ENCODE results near the gene NPR1. TPM values are rescaled to one million over a fixed set of nuclear protein-coding genes. Genes with fewer than 3 reads are reported as not detected.

The NPR1 gene
- total RNA-seq, 8 experiments from 2014 or later: 0.27 to 0.85 (median 0.64) TPM; not detected in 1

- H3K27ac ChIP-seq: no peak overlapping the region
- in situ Hi-C loops (cut with MboI; ENCODE audit: low pct_unique_long_range_greater_than_20kb in 2 of 9, low sequenced_read_pairs in 9 of 9, unreplicated experiment in 9 of 9): loop anchor here in 2 of 9 experiments (25.0 kb wide), 1 partner anchor 302 kb away; the partner anchor contains the start of genes JTB (in 2 of the 2), RAB13 (in 2 of the 2) and RPS27 (in 2 of the 2)
- H3K4me1 ChIP-seq (replicated peaks in 1 of 2): no peaks in the 10 kb centered on the region
- 0 to 100% (median 60%) methylated on average over 1 to 7 of the region's 11 CpGs; no CpG with 5 or more reads in 4 of the 10 experiments for WGBS, 10 experiments
- ATAC-seq (replicated peaks in 6 of 8): no peak
- H3K4me3 ChIP-seq: no peak overlapping the region
These were observed 7.3 kb downstream of the NPR1 start for GRCh38 chr1:153685544-153686340.

GRCh38 chr1:153687346-153688125 is 9.0 kb downstream of the NPR1 start:
- ATAC-seq (replicated peaks in 6 of 8): no peak
- in situ Hi-C loops (cut with MboI; ENCODE audit: low pct_unique_long_range_greater_than_20kb in 2 of 9, low sequenced_read_pairs in 9 of 9, unreplicated experiment in 9 of 9): loop anchor here in 2 of 9 experiments (25.0 kb wide), 1 partner anchor 300 kb away; the partner anchor contains the start of genes JTB (in 2 of the 2), RAB13 (in 2 of the 2) and RPS27 (in 2 of the 2)

DNA sequence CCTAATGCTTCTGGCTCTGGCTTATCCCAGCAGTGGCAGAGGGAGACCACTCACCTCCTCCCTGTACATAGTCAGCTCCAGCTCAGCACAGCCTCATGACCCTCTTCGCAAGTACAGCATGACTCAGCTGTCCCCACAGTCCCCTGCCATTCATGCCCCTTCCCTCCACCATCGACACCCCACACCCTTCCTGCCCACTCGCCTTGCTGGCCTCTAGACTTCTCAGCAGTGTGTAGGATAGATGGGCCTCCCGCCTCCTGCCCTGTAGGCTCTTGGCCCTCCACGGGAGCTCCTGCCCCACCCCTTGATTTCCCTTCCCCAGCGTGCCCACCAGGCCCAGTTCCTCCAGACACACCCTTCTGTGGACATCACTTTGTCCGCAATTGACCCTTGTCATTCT is 9.8 kb downstream of the NPR1 start:
- Histone ChIP-seq H3K4me1 (replicated peaks in 1 of 2) (peaks cover 0 to 8% of the 10 kb centered on the region in 2 donors), H3K4me3 (no peak overlapping the region), H3K27ac (no peak overlapping the region)
- 60 to 87% (median 83%) methylated on average over 1 to 6 of the region's 7 CpGs; no CpG with 5 or more reads in 5 of the 10 experiments for WGBS, 10 experiments
- peak in 3 of 8 experiments; percentile 16 to 34 (median 24) for ATAC-seq (replicated peaks in 6 of 8)
- in situ Hi-C loops (cut with MboI; ENCODE audit: low pct_unique_long_range_greater_than_20kb in 2 of 9, low sequenced_read_pairs in 9 of 9, unreplicated experiment in 9 of 9): loop anchor here in 2 of 9 experiments (25.0 kb wide), 1 partner anchor 299 kb away; the partner anchor contains the start of genes JTB (in 2 of the 2), RAB13 (in 2 of the 2) and RPS27 (in 2 of the 2)

More at GRCh38 chr1:153687346-153688125, 9.0 kb downstream of the NPR1 start:
- Histone ChIP-seq H3K4me3 (no peak overlapping the region), H3K27ac (no peak overlapping the region), H3K4me1 (replicated peaks in 1 of 2) (peaks cover 0 to 8% of the 10 kb centered on the region in 2 donors)
- WGBS, 10 experiments: 20 to 100% (median 95%) methylated on average over 1 to 9 of the region's 16 CpGs; no CpG with 5 or more reads in 5 of the 10 experiments

DNA sequence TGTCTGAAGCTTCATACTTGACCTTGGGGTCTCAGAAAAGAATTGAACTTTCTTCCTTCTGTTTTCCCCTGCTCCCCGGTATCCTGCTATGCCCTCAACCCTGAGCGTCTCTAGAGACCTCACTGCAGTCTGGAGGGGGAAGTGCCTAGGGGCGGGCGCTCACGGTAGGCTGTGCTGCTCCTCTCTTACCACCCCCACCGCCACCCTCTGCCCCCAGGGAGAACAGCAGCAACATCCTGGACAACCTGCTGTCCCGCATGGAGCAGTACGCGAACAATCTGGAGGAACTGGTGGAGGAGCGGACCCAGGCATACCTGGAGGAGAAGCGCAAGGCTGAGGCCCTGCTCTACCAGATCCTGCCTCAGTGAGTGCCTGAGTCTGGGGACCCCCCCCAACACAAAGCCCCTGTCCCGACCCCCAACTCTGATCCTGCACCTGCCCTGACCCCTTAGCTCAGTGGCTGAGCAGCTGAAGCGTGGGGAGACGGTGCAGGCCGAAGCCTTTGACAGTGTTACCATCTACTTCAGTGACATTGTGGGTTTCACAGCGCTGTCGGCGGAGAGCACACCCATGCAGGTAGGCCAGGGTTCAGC is 10.3 kb downstream of the NPR1 start:
- ATAC-seq (replicated peaks in 6 of 8): peak in 1 of 8 experiments; percentile 10
- Histone ChIP-seq H3K27ac (no peak overlapping the region), H3K4me3 (no peak overlapping the region), H3K4me1 (replicated peaks in 1 of 2) (peaks cover 0 to 8% of the 10 kb centered on the region in 2 donors)
- WGBS, 10 experiments: 71 to 100% (median 94%) methylated on average over 3 to 9 of the region's 18 CpGs; no CpG with 5 or more reads in 5 of the 10 experiments
- in situ Hi-C loops (cut with MboI; ENCODE audit: low pct_unique_long_range_greater_than_20kb in 2 of 9, low sequenced_read_pairs in 9 of 9, unreplicated experiment in 9 of 9): loop anchor here in 2 of 9 experiments (25.0 kb wide), 1 partner anchor 298 kb away; the partner anchor contains the start of genes JTB (in 2 of the 2), RAB13 (in 2 of the 2) and RPS27 (in 2 of the 2)

GRCh38 chr1:153693466-153693865 is 15.0 kb downstream of the NPR1 start:
- Histone ChIP-seq H3K27ac (no peak overlapping the region), H3K4me3 (no peak overlapping the region), H3K4me1 (replicated peaks in 1 of 2) (peaks cover 20 to 26% of the 10 kb centered on the region in 2 donors)
- no peak for ATAC-seq (replicated peaks in 6 of 8)
- WGBS, 10 experiments: 92 to 100% (median 100%) methylated on average over 1 to 4 of the region's 4 CpGs; no CpG with 5 or more reads in 7 of the 10 experiments
- in situ Hi-C loops (cut with MboI; ENCODE audit: low pct_unique_long_range_greater_than_20kb in 2 of 9, low sequenced_read_pairs in 9 of 9, unreplicated experiment in 9 of 9): loop anchor here in 2 of 9 experiments (25.0 kb wide), 1 partner anchor 294 kb away; the partner anchor contains the start of genes JTB (in 2 of the 2), RAB13 (in 2 of the 2) and RPS27 (in 2 of the 2)

DNA sequence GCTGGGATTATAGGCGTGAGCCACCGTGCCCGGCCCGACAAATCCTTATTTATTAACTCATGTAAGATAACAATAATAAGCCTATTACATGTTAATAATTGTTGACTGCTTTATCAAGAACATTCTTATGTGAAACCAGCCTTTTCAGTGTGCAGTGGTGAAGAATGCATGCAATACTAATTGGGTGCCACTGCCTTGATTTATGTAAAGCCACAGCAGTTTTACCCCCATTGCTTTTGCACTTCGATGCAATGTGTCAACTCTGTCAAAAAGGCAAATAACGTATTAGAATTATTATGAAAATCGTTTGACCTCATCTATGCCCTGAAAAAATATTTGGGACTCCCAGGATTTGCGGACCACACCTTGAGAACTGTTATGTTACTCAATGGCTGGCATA is 18.3 kb downstream of the NPR1 start:
- H3K27ac ChIP-seq: peak overlapping the region; percentile 72 to 86
- in situ Hi-C loops (cut with MboI; ENCODE audit: low pct_unique_long_range_greater_than_20kb in 2 of 9, low sequenced_read_pairs in 9 of 9, unreplicated experiment in 9 of 9): loop anchor here in 2 of 9 experiments (25.0 kb wide), 1 partner anchor 291 kb away; the partner anchor contains the start of genes JTB (in 2 of the 2), RAB13 (in 2 of the 2) and RPS27 (in 2 of the 2)
- WGBS, 10 experiments: 53 to 100% (median 70%) methylated on average over 1 to 5 of the region's 8 CpGs
- ATAC-seq (replicated peaks in 6 of 8): no peak
- no peak overlapping the region for H3K4me3 ChIP-seq
- peaks cover 29 to 31% of the 10 kb centered on the region in 2 donors for H3K4me1 ChIP-seq (replicated peaks in 1 of 2)

DNA sequence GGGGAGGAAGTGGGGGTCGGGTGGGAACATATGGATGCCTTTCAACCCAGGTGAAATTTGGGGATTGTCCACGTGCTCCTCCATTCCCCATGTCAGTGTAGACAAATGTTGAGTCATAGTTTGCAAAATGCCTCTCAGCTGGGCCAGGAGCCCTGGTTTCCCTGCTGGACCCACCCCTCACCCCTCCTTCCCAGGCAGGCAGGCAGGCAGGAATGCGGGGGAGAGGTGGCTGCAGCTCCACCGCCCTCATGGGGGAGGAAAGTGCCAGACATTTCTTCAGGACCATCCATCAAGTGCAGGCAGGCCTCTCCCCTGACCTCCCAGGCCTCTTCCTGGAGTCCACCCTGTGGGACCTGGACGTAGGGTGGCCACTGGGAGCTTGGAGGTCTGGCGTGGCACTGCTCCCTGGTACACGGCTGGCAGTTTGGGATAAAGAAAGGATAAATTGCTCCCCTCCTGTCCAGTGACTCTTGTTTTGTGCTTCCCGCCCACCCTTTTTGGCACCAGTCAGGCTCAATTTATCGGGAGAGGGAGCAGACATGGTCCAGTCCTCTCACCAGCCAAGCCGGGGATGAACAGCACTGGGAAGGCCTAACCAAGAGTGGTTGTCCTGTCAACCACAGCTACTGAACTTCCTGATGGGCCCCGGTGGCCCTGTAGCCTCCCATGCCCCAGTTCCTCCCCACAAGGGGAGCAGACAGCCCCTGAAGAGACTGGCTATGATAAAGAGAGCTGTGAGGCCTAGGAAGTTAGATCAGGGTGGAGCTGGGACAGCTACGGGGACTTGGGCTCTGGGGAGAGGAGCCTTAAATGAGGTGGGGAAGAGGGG is 18.9 kb downstream of the NPR1 start:
- peaks cover 27 to 31% of the 10 kb centered on the region in 2 donors for H3K4me1 ChIP-seq (replicated peaks in 1 of 2)
- in situ Hi-C loops (cut with MboI; ENCODE audit: low pct_unique_long_range_greater_than_20kb in 2 of 9, low sequenced_read_pairs in 9 of 9, unreplicated experiment in 9 of 9): loop anchor here in 2 of 9 experiments (25.0 kb wide), 1 partner anchor 290 kb away; the partner anchor contains the start of genes JTB (in 2 of the 2), RAB13 (in 2 of the 2) and RPS27 (in 2 of the 2)
- WGBS, 10 experiments: 0 to 80% (median 42%) methylated on average over 1 to 6 of the region's 12 CpGs; no CpG with 5 or more reads in 1 of the 10 experiments
- peak overlapping the region; percentile 72 to 86 for H3K27ac ChIP-seq
- no peak overlapping the region for H3K4me3 ChIP-seq
- ATAC-seq (replicated peaks in 6 of 8): peak; percentile 36 to 60 (median 48)

DNA sequence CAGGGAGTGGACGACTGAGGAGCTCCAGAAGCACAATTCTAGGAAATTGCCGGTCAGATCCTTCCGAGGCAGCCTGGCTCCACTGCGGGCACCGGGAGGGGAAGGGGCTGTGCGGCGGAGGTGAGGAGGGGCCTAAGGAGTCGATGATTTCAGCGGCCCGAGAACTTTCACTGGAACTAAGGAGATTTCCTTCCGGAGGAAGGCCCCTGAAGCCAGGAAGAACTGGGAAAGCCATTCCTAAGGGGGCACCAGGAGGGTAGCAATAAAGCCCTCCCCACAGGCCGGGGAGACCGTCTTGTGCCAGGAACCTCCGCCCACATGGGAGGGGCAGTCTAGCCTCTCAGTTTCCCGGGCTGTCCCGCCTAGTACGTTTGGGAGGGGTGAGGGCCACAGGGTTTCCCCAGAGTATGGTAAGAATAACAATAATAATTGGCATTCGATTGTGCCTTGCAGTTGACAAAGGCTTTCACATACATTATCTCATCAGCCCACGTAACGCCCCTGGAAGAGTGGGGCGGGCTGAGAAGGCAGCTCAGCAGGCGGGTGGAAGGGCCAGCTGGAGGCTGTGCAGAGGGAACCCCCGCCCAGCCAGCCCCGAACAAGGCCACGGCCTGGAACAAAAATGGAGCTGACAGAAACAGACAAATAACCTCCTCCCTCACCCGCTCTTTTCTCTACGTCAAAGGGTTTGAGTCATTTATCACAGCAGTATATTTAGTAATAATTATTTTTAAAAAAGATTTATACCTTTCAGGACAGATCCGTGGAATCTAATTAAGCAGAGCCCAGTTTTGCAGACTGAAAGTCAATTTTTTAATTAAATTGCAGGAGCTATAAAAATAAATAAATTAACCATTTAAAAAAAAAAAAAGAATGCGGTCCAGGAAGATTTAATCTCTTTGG is 19.8 kb downstream of the NPR1 start:
- Histone ChIP-seq H3K4me1 (replicated peaks in 1 of 2) (peaks cover 27 to 31% of the 10 kb centered on the region in 2 donors), H3K27ac (peak overlapping the region; percentile 72 to 86), H3K4me3 (peak overlapping the region in 1 of 5 donors; percentile 0)
- in situ Hi-C loops (cut with MboI; ENCODE audit: low pct_unique_long_range_greater_than_20kb in 2 of 9, low sequenced_read_pairs in 9 of 9, unreplicated experiment in 9 of 9): loop anchor here in 2 of 9 experiments (25.0 kb wide), 1 partner anchor 289 kb away; the partner anchor contains the start of genes JTB (in 2 of the 2), RAB13 (in 2 of the 2) and RPS27 (in 2 of the 2)
- WGBS, 10 experiments: 10 to 55% (median 27%) methylated on average over 2 to 25 of the region's 29 CpGs
- ATAC-seq (replicated peaks in 6 of 8): peak; percentile 80 to 94 (median 92)

DNA sequence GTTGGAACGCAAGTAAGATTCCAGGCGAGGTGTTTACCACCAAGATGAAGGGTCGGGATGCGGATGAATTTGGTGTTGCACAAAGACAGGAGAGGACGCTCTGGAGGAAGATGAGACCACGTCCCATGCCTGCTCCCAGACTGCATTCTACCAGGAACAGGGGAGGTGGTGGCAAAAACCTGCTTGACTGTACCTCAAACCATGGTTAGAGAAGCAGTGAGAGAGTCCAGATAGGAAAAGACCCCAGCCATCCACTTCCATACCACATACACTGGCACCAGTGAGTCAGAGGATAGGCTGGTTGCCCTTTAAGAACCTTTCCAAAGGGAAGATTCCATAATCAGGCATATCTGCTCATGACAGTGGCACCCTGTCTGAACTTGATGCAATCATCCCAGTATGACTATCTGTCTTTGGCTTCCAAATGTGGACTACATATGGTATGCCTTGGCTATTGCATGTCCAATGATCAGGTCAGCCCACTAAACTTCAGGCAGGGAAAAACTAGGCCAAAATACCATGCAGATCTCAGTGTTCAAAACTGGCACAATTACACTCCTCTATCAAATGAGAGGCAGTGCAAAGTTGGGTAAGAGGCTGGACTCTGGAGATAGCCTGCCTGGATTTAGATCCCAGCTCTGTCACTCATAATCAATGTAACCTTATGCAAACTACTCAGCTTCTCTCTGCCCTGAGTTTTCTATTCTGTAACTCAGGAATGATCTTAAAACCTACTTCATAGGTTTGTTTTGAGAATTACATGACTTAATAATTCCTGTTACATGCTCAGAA is 20.6 kb downstream of the NPR1 start:
- ATAC-seq (replicated peaks in 6 of 8): peak in 4 of 8 experiments; percentile 5 to 15 (median 8)
- Histone ChIP-seq H3K4me1 (replicated peaks in 1 of 2) (peaks cover 27 to 31% of the 10 kb centered on the region in 2 donors), H3K27ac (peak overlapping the region; percentile 38 to 72), H3K4me3 (no peak overlapping the region)
- WGBS, 10 experiments: 80 to 100% (median 86%) methylated on average over 1 to 6 of the region's 6 CpGs
- in situ Hi-C loops (cut with MboI; ENCODE audit: low pct_unique_long_range_greater_than_20kb in 2 of 9, low sequenced_read_pairs in 9 of 9, unreplicated experiment in 9 of 9): loop anchor here in 2 of 9 experiments (25.0 kb wide), 1 partner anchor 288 kb away; the partner anchor contains the start of genes JTB (in 2 of the 2), RAB13 (in 2 of the 2) and RPS27 (in 2 of the 2)

GRCh38 chr1:153699768-153700167 is 21.3 kb downstream of the NPR1 start:
- no peak for ATAC-seq (replicated peaks in 6 of 8)
- WGBS, 10 experiments: 70 to 100% (median 90%) methylated on average over 1 to 6 of the region's 6 CpGs; no CpG with 5 or more reads in 2 of the 10 experiments
- H3K4me3 ChIP-seq: no peak overlapping the region
- in situ Hi-C loops (cut with MboI; ENCODE audit: low pct_unique_long_range_greater_than_20kb in 2 of 9, low sequenced_read_pairs in 9 of 9, unreplicated experiment in 9 of 9): loop anchor here in 2 of 9 experiments (25.0 kb wide), 1 partner anchor 288 kb away; the partner anchor contains the start of genes JTB (in 2 of the 2), RAB13 (in 2 of the 2) and RPS27 (in 2 of the 2)
- H3K4me1 ChIP-seq (replicated peaks in 1 of 2): peaks cover 27 to 31% of the 10 kb centered on the region in 2 donors
- H3K27ac ChIP-seq: no peak overlapping the region
